ENCODE results near the gene ISOC1.

DNA sequence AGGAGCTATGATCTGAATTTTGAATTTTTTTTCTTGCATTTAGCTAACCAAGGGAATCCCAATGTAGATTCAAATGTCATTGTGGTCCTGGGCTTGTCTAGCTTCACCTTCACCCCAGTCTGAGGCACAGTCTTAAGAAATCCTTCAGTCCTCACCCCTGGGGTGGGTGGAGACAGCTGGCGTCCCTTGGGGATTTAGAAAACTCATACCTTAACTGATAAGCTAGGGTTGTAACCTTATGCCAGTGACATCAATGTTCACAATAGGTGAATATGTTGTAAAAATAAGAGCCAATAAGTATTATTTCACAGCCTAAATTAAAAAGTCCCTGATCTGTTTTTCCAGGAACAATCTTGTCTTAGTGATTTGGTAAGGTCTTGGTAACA is 4.6 kb downstream of the ISOC1 start:
- TF ChIP-seq, protein P1, sequence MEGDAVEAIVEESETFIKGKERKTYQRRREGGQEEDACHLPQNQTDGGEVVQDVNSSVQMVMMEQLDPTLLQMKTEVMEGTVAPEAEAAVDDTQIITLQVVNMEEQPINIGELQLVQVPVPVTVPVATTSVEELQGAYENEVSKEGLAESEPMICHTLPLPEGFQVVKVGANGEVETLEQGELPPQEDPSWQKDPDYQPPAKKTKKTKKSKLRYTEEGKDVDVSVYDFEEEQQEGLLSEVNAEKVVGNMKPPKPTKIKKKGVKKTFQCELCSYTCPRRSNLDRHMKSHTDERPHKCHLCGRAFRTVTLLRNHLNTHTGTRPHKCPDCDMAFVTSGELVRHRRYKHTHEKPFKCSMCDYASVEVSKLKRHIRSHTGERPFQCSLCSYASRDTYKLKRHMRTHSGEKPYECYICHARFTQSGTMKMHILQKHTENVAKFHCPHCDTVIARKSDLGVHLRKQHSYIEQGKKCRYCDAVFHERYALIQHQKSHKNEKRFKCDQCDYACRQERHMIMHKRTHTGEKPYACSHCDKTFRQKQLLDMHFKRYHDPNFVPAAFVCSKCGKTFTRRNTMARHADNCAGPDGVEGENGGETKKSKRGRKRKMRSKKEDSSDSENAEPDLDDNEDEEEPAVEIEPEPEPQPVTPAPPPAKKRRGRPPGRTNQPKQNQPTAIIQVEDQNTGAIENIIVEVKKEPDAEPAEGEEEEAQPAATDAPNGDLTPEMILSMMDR (conservative IDR thresholded peaks at IDR 0.05 in 1 of 2, IDR thresholded peaks at IDR 0.05 in 1 of 2; ENCODE audit: low read depth in 1 of 2, low read length in 2 of 2) = no peak
- TF ChIP-seq EZH2 (IDR thresholded peaks at IDR 0.05; ENCODE audit: low read length, missing control alignments) = no peak
